GM13976 (cell line): ENCODE data around the gene PCDH10.

Source experiments
- DNase-seq: peaks from one replicate; pipeline ENCODE4 v3.0.0; 2012; ENCODE audit warnings: low spot score
- CTCF ChIP-seq: IDR thresholded peaks from 2 replicates; pipeline ENCODE4 v1.5.1; 2012; ENCODE audit warnings: borderline replicate concordance, mild to moderate bottlenecking; ENCODE audit not compliant: insufficient read depth; ENCODE audit errors: extremely low read depth, missing control alignments, control extremely low read depth
- in situ Hi-C: fragments of 300-500 bp; cut with MboI; formaldehyde crosslinking; loops from one replicate; pipeline ENCODE4 v1.12.0; 2022; ENCODE audit warnings: low sequenced_read_pairs, mixed read lengths, inconsistent platforms; ENCODE audit not compliant: unreplicated experiment

Gene PCDH10

GRCh38 chr4:133149364-133149695, 236 bp downstream of the PCDH10 start:
- in situ Hi-C loops: no loop called here
- DNase-seq: no peak
- TF ChIP-seq CTCF: no peak

GRCh38 chr4:133149932-133150471, 908 bp downstream of the PCDH10 start:
- DNase-seq: peak; percentile 14
- TF ChIP-seq CTCF: no peak
- in situ Hi-C loops: no loop called here

GRCh38 chr4:133150486-133151340, 1.6 kb downstream of the PCDH10 start:
- TF ChIP-seq CTCF: no peak
- in situ Hi-C loops: no loop called here
- peak; percentile 24 for DNase-seq

- TF ChIP-seq CTCF: no peak
- no peak for DNase-seq
- in situ Hi-C loops: no loop called here
Measured at GRCh38 chr4:133151341-133151690, 2.2 kb downstream of the PCDH10 start.

GRCh38 chr4:133151691-133152329, 2.7 kb downstream of the PCDH10 start:
- peak; percentile 24 for DNase-seq
- TF ChIP-seq CTCF: no peak
- in situ Hi-C loops: no loop called here

- in situ Hi-C loops: no loop called here
Measured at GRCh38 chr4:133152330-133152821, 3.3 kb downstream of the PCDH10 start.

More at GRCh38 chr4:133152330-133152821, 3.3 kb downstream of the PCDH10 start:
- no peak for DNase-seq
- TF ChIP-seq CTCF: no peak
